GM21825 (cell line): ENCODE measurements around the gene BCAS3.
"Not testable (repeated sequence)": the region's sequence is repeated elsewhere in the genome, so short reads cannot be mapped to it uniquely, and the experiment has no call there.

Experiments used
- ATAC-seq: cut with Tn5 transposase; IDR thresholded peaks from one replicate; pipeline ENCODE4 v1.9.1; 2021; ENCODE audit warnings: mild to moderate bottlenecking, moderate library complexity; ENCODE audit not compliant: unreplicated experiment

Gene BCAS3

GRCh38 chr17:60920107-60920506 is 242.5 kb downstream of the BCAS3 start:
- ATAC-seq: no peak

GRCh38 chr17:60923000-60923399 is 245.3 kb downstream of the BCAS3 start:
- no peak for ATAC-seq

- no peak for ATAC-seq
These were observed 249.0 kb downstream of the BCAS3 start for GRCh38 chr17:60926466-60927183.

- no peak for ATAC-seq
These were observed 256.1 kb downstream of the BCAS3 start for GRCh38 chr17:60933739-60934138.

GRCh38 chr17:60934723-60935122 is 257.1 kb downstream of the BCAS3 start:
- ATAC-seq: no peak

GRCh38 chr17:60935991-60936390 is 258.3 kb downstream of the BCAS3 start:
- ATAC-seq: not testable (repeated sequence)

- ATAC-seq: no peak
These were observed 261.7 kb downstream of the BCAS3 start for GRCh38 chr17:60939318-60939717.

GRCh38 chr17:60941028-60941427 is 263.4 kb downstream of the BCAS3 start:
- ATAC-seq: no peak

GRCh38 chr17:60941571-60941970 is 263.9 kb downstream of the BCAS3 start:
- ATAC-seq: no peak

- no peak for ATAC-seq
These were observed 267.1 kb downstream of the BCAS3 start for GRCh38 chr17:60944751-60945150.

GRCh38 chr17:60947100-60947499 is 269.4 kb downstream of the BCAS3 start:
- ATAC-seq: no peak

GRCh38 chr17:60947543-60947942 is 269.9 kb downstream of the BCAS3 start:
- ATAC-seq: no peak

- ATAC-seq: no peak
These were observed 275.1 kb downstream of the BCAS3 start for GRCh38 chr17:60952747-60953146.

GRCh38 chr17:60959011-60959410 is 281.4 kb downstream of the BCAS3 start:
- ATAC-seq: no peak

GRCh38 chr17:60959696-60960095 is 282.0 kb downstream of the BCAS3 start:
- no peak for ATAC-seq

GRCh38 chr17:60960398-60961065 is 282.9 kb downstream of the BCAS3 start:
- no peak for ATAC-seq

- ATAC-seq: no peak
These were observed 286.5 kb downstream of the BCAS3 start for GRCh38 chr17:60964160-60964559.

GRCh38 chr17:60968266-60968665 is 290.6 kb downstream of the BCAS3 start:
- ATAC-seq: no peak

GRCh38 chr17:60969500-60970037 is 291.9 kb downstream of the BCAS3 start:
- ATAC-seq: no peak

- no peak for ATAC-seq
These were observed 293.1 kb downstream of the BCAS3 start for GRCh38 chr17:60970741-60971140.

- no peak for ATAC-seq
These were observed 294.1 kb downstream of the BCAS3 start for GRCh38 chr17:60971515-60972369.
